GM21367 (cell line): ENCODE data around the gene NEDD4L.
"Not testable (repeated sequence)": the region's sequence is repeated elsewhere in the genome, so short reads cannot be mapped to it uniquely, and the experiment has no call there.

Experiments
- ATAC-seq: cut with Tn5 transposase; IDR thresholded peaks from one replicate; pipeline ENCODE4 v1.9.1; 2021; ENCODE audit not compliant: unreplicated experiment

NEDD4L gene

DNA sequence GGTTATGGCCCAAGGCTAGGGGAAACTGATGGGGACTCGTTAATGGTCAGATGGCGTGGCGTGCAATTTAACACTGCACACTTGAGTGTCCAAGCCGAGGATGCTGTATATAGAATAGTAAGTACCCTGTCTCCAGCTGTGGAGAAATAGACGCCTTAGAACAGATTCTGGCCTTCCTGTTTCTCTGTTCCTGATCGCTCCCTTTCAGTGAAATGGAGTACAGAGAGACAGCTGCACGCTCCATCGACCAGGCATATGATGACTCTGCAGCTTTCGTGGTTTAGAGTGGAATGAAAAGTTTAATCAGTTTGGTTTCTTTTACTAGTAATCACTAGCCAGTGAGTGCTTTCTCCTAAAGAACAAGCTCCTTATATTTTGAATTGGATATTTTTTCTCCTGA is 213.4 kb downstream of the NEDD4L start:
- ATAC-seq, result no peak

DNA sequence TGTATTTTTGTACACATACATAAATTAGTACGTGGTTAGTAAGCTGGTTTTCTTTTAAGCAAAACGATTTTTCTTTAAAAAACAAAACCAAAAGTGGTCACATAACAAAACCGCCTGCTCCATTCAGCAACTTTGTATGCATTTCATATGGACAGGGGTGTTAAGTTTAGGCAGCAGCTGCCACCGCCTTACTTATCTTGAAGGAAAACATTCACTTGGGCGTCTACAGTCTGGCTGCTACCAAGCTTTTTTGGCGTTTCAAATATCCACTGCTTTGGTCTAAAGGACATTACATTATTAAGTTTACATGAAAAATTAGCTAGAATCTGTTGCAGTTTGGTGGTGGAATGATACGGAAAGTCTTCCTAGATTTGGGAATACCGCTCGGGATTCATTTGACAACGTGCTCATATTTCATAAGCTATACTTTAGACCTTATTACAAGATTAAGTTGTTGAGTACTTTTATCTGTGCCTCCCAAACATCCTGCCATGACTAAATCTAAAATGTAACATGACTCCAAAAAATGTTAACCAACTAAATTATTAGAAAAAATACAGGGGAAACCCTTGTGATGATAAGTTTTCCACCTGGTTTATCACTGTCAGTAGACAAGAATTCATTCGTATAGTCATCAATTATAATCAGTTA is 214.8 kb downstream of the NEDD4L start:
- ATAC-seq, result no peak

DNA sequence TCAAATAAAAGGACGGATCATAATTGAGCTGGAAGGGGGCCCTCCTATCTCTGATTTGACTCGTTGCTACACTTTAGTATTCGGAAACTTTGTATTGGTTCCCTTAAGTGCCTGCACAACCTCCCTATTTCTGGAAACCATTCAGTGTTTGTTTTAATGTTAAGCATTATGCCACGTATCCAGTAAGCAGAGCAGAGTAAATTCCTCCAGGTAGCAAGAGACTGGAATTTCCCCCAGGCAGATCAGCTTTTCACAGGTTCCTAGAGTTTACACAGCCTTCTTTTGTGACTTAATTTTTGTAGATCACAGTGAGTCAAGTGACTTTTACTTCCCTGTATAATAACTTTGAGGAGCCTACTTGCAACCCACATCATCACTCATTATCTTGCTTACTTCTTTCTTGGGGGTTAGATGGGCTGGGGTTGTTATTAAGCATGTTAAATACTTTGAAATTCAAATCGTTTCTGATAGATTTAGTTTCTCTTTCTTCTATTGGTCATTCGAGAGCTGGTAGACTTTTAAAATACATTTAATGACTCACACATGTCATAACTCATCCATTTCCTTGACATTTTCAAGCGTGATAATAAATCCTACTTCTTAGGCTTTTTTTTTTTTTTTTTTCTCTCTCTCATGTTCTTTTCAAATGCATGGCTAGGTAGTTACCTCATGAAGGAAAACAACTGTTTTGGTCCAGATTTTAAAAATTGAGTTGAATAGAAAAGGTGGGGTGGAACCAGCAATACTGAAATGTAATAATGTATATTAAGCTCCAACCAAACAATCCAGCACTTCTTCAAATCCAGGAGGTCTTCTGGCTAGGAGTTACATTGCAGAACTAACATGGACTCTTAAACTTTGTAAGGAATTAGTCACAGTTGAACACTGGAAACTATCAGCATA is 219.3 kb downstream of the NEDD4L start:
- no peak for ATAC-seq

DNA sequence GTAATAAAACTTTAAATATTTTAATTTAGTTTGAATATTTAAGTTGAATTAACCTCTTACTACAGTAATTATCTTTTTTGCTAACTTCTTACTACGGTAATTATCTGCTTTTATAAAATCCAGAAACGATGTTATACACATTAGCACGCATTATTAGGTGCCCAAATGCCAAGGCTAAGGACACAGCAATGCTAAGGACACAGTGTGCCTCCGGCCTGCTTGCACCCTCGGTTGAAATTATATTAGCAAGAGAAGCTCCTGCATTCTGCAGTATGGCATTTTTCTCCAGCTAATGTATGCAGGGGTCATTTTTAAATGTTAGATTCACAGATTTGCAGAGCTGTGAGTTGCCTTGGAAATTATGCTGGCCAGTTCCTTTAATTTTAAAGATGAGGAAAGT is 220.0 kb downstream of the NEDD4L start:
- ATAC-seq, result no peak

DNA sequence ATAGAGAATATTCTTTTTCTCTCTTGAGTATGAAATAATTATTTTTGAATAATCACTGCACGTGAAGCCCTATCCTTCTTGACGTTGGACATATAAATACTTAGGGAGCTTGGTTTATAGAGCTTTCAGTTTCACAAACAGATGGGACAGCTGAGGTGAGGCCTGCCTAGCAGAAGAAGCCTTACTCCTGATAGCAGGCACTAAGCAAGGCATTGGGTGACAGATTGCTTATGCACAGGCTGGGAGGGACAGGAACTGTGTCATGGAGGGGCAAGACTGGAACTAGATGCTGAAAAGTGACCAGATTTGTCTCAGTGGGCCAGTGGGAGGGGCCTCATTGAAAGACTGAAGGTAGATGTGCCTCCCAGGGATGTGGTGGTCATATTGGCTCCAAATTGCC is 220.8 kb downstream of the NEDD4L start:
- ATAC-seq, result no peak

DNA sequence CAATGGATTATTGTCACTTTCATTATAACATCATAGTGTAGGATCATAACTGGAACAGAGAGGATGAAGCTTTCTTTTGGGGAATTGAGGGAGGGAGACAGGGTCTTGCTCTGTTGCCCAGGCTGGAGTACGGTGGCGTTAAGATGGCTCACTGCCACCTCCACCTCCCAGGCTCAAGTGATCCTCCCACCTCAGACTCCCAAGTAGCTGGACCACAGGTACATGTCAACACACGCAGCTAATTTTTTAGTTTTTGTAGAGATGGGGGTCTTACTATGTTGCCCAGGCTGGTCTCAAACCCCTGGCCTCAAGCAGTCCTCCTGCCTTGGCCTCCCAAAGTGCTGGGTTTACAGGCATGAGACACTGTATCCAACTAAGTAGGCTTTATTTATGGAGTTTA is 221.5 kb downstream of the NEDD4L start:
- not testable (repeated sequence) for ATAC-seq

DNA sequence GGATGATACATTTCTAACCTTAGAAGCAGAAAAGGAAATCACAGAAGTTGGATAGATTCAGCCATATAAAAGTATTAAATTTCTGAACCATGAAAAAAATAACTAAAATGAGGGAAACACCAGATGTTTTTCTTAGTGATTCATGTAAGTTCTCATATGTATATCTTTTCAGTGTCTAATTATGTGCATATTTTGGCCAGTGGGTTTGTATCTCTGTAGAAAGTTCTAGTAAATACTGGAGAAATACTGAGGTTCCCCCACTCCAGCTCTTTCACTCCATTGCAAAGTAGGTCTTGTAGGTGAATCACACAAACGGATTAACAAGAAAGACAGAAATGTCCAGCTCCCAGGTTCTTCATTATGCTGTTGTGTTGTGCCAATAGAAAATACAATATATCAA is 222.3 kb downstream of the NEDD4L start:
- no peak for ATAC-seq

DNA sequence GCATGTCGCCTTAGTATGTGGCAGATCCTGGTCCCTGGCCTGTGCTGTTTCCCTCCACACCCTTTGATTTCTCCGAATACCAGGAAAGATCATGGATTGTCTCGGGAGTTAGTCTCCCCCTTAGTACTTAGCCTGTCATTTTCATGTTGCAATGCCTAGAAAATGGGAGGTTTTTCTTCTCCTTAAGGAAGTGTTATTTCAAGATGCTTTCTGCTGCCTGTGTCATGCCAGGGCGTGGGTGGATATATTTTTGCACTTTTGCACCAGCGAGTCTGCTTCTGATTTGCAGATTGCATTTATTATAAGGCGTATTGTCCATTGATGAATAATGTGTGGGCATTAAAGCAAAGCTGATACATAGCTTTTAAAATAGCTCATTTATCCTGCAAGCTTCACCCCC is 223.5 kb downstream of the NEDD4L start:
- no peak for ATAC-seq

DNA sequence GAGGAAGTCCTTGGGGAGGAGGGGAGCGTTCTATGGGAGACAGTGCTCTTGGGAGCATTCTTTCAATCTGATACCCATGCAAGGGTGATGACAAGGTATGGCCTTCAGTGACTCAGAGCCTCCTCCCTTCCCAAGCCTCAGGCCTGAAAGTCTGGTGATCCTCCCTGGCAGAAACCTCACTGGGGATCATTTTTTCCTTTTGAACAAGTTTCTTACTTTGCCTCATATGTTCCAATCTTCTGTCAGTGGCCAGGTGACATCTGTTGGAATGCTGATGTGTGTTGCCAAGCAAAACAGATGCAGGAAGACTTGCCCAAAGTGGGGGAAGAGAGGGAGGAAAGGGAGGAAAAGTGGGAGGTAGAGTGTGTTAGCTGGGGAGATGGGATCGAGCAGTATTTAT is 224.8 kb downstream of the NEDD4L start:
- ATAC-seq, result no peak

DNA sequence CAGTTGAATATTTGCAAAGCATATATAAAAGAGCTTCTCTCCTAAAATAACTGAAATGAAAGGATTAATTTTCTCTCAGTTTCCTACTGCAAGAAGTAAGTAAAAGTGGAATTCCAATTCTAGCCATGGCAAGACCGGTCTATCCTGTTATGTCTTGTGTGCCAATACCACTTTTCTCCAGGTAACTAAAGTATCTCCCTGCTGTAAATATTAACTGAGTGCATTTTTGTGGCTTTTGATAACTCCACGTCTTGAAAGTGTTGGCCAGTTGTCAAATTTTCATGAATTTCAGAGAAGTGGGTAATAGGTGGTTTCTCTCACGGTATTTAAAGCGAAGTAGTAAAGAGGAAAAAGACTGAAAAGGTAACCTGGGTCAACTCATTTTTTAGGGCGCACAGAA is 225.9 kb downstream of the NEDD4L start:
- ATAC-seq, result no peak

DNA sequence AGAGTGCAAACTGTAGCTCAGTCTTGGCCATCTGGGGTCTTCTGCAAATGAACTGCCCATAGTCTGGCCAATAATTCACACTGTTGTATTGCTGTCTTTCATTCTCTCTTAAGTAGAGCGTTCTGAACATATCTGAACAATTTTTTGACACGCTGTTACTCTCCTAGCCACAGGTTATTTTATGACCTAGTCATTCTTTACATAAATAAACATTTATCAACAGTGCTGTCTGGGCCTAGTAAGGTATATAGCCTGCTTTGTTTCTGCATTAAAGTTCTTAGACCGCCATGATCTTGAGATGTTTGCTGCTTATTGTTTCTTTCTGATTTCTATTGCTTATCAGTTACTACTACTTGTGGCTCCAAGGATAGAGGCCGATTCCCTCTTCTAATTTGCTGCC is 226.4 kb downstream of the NEDD4L start:
- ATAC-seq, result no peak

DNA sequence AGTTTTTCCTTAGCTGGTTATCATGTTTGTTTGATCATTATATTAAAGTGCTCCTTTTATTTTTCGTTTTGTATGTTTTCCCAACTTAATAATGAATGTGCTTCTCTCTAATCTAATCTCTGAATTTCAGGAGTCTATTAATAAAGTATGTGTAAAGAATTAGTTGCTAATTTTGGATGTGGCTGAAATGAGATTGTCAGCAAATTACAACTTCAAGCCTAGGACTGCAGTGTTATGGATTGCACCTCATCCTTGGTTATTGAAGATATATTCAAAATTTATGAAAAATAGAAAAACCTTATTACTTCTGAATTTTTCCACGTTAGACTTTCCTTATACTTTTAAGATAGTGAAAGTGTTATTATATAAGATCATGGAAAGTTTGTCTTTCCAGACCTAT is 227.7 kb downstream of the NEDD4L start:
- no peak for ATAC-seq

DNA sequence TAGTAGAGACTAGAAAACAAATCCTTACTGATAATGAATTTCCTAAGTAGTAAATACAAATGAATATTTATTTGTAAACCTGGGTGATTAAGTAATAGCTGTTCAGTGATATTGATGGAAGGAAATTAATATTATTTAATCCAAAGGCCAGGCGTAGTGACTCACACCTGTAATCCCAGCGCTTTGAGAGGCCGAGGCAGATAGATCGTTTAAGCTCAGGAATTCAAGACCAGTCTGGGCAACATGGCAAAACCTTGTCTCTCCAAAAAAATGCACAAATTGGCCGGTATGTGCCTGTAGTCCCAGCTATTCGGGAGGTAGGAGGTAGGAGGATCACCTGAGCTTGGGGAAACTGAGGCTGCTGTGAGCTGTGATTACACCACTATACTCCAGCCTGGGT is 228.2 kb downstream of the NEDD4L start:
- no peak for ATAC-seq

DNA sequence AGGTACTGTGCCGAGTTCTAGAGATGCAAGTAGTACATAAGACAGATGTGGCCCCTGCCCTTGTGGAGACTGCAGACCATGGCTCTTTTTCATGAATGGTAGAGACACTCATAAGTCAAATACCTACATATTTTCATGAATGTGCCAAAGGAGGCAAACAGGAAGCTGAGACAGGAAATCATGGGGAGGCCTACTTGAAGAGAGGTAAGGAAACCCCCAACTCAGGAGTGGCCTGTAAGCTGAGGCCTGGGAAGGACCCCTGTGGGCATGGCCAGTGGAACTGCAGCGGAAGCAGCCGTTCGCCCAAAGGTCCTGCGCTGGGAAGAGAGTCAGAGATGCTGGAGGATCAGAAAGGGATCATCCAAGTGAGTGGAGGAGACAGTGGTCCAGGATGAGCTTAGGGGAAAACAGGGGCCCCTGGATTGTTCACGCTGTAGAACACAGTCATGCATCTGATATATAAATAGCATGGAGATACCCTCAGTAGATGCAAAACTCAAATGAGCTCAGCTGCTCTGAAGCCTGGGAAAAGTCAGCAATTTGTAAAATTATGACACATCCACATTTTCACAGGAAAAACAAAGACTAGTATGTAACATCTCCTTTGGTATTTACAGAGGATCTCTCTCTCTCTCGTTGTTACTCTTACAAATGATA is 228.9 kb downstream of the NEDD4L start:
- no peak for ATAC-seq

DNA sequence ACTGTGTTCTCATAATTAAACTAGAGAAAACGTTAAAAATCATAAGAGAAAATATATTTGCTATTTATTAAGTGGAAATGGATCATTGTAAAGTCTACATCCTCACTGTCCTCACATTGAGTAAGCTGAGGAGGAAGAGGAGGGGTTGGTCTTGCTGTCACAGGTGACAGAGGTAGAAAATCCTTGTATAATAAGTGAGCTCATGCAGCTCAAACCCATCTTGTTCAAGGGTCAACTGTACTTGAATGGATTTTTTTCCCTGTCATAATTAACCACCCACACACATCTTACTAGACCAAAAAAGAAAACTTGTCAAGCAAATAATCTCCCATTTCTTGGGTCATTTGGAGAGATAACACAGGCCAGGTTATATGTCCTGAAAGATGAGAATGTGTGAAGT is 231.2 kb downstream of the NEDD4L start:
- no peak for ATAC-seq

DNA sequence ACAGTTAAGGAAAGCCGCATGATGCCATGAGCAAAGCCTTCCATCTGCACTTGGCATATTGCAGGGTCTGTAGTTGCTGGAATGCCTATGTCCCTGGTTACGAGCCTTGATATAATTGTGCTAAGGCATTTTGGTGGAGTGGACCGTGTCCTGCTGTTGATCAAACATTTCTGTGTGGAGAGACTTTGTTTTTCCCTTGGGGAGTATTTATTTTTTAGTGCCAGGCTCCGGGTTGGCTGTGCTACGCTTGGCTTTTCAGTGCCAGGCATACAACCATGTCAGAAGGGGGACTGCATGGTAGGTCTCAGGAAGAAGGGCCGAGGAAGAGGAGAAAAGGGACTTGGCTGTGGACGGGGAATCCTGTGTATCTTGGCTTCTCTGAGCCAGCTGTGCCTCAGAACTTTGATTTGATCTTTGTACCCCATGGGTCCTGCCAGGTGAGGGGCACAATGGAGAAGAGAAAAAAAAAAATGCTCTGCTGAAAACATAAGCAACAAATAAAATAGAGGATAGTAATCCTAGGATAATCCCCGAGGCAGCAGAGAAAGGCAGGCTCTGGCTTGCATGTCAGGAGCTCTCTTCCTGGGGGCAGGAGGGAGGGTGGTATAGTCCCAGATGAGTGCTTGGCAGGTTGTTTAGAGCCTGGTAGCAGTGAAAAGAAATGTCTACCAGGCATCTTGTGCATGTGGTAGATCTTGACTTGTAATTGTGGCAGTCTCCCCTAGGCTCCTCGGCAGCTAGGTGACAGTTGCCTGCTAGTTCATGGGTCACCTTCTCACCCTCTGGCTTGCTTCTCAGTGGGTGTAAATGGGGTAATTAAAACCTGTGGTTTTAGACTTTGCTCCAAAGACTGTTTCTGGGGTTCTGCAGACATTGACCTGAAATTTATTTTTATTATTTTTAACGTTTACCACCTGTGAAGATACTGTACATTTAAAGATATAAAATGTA is 233.0 kb downstream of the NEDD4L start:
- ATAC-seq, result no peak

DNA sequence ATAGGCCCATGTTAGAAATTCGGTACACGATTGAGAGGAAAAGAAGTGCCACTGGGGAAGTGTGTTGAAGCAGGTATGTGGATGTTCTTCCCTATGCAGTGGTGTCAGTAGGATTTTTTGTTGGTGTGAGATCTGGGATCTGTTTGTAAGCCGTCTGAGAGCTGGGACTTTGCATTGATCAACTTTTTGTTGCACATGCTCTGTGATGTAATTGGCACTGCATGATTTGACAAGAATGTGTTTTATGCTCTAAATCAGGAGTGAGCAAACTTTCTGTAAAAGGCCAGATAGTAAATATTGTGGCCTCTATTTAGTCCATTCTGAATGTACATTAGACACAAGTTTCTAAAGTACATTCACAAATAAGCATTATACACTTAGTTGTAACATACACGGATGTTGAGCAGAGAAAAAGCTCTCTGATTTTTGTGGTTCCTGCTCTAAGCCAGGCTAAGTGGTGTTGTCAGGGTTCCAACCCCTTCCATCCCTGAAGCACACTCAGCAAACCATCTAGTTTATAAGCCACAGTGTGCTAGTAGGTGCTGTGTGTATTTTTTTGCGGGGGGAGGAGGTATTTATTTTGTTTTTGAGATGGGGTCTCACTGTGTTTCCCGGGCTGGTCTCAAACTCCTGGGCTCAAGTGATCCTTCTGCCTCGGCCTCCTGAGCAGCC is 235.6 kb downstream of the NEDD4L start:
- ATAC-seq, result no peak

DNA sequence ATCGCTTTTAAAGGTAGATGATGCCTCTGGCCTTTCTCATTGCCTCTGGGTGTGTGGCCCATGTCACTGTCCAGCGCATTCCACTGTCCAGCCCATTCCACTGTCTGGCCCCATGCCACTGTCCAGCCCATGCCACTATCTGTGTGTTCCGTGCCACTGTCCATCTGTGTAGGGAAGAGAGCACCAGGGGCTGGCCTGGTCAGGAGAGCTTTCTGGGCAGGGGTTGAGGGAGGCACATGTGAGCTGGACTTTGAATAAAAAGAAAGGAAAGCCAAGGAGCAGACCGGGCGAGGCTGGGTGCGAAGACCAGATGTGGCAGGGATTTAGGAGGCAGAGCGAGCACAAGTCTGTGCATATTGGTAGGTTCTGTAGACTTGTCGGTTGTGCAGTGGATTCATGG is 236.2 kb downstream of the NEDD4L start:
- no peak for ATAC-seq

DNA sequence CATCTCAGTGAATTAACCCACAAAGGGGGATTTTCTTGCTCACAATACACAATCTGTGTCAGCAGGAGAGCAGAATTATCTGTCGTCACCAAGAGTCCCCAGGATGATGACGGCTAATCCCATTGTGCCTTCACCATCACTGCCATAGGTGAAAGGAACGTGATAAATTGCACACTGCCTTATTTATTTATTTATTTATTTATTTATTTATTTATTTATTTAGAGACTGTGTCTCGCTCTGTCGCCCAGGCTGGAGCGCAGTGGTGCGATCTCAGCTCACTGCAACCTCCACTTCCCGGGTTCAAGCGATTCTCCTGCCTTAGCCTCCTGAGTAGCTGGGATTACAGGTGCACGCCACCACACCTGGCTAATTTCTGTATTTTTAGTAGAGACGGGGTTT is 238.8 kb downstream of the NEDD4L start:
- ATAC-seq, result not testable (repeated sequence)

DNA sequence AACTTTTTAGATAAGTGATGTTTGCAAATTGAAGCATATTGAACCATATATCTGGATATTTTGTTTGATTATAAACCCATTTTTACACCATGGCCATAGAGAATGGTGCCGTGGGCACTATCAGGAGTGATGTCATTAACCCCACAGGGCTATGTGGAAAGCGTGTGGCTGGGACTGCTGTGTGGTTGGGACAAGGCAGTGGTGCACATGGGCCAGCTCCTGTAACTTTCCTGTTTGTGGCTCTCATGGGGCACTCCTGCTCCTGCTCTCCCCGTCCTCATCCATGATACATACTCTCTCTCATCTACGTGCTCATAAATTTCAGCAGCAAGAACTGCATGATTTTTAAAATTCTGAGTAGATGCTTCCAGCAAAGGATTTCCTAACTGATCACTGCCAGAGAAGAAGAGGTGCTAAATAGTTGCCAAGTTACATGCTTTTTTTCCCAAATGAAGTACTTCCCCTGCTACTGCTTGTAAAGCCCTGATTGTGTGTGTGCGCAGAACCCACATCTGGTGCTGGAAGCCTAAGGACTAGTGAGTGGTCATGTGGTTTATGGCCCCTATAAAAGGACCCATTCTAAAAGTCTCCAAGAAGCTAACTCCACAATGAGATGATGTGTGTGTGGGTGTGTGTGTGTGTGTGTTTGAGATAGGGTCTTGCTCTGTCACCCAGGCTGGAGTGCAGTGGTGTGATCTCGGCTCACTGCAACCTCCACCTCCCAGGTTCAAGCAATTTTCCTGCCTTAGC is 240.8 kb downstream of the NEDD4L start:
- no peak for ATAC-seq
